CD4-positive, CD25-positive, alpha-beta regulatory T cell (primary cell): ENCODE results near the gene DDX28. TPM values are rescaled to one million over a fixed set of nuclear protein-coding genes. Genes with fewer than 3 reads are reported as not detected.

ENCODE experiments used
- ATAC-seq, 2 donors: fragments of 150-1000 bp; cut with Tn5 transposase; one replicate each; pipeline ENCODE4 v1.10.0; 2021; ENCODE audit warnings: low read depth in 2 of 2, moderate number of reproducible peaks in 2 of 2, moderate library complexity in 1 of 2
- DNase-seq, 3 donors: peaks; one replicate each; pipeline versions ENCODE4 v3.0.0 to v3.0.0-alpha.2; 2012 to 2022; ENCODE audit warnings: mixed read lengths in 1 of 3
- H3K27ac ChIP-seq: one replicate; pipeline ENCODE4 v1.7.0; 2013; ENCODE audit warnings: mild to moderate bottlenecking, low read length; ENCODE audit not compliant: insufficient read depth, poor library complexity, severe bottlenecking
- H3K27me3 ChIP-seq: one replicate; pipeline ENCODE4 v1.7.0; 2013; ENCODE audit warnings: low read length; ENCODE audit not compliant: control insufficient read depth, insufficient read depth
- H3K36me3 ChIP-seq: one replicate; pipeline ENCODE4 v1.7.0; 2013; ENCODE audit warnings: mild to moderate bottlenecking, low read length, moderate library complexity; ENCODE audit not compliant: control insufficient read depth, insufficient read depth
- H3K4me1 ChIP-seq: 2 replicates; pipeline ENCODE4 v1.7.0; 2013; ENCODE audit warnings: mild to moderate bottlenecking, low read length; ENCODE audit not compliant: insufficient read depth, control insufficient read depth, poor library complexity, severe bottlenecking
- H3K4me3 ChIP-seq: one replicate; pipeline ENCODE4 v1.7.0; 2013; ENCODE audit warnings: low read depth, mild to moderate bottlenecking, low read length, moderate library complexity
- H3K9me3 ChIP-seq, 2 experiments: 1 replicate in 1 of 2; 2 replicates in 1 of 2; pipeline ENCODE4 v1.7.0; 2013; ENCODE audit warnings: low read length in 2 of 2, mild to moderate bottlenecking in 1 of 2, moderate library complexity in 1 of 2; ENCODE audit not compliant: control insufficient read depth in 2 of 2
- H3K27ac Mint-ChIP-seq, 3 donors: one replicate each; pipeline ENCODE4 v1.8.0; 2020 to 2022; ENCODE audit warnings: mild to moderate bottlenecking in 3 of 3, mixed read lengths in 3 of 3, moderate library complexity in 2 of 3
- H3K27me3 Mint-ChIP-seq: one replicate; pipeline ENCODE4 v1.8.0; 2022; ENCODE audit warnings: mild to moderate bottlenecking, mixed read lengths
- H3K36me3 Mint-ChIP-seq: one replicate; pipeline ENCODE4 v1.8.0; 2020; ENCODE audit warnings: mixed read lengths
- H3K4me1 Mint-ChIP-seq, 4 donors: one replicate each; pipeline ENCODE4 v1.8.0; 2020 to 2022; ENCODE audit warnings: mixed read lengths in 4 of 4, mild to moderate bottlenecking in 1 of 4
- H3K4me3 Mint-ChIP-seq, 4 donors: one replicate each; pipeline ENCODE4 v1.8.0; 2020 to 2022; ENCODE audit warnings: mild to moderate bottlenecking in 4 of 4, mixed read lengths in 4 of 4, moderate library complexity in 3 of 4
- H3K9me3 Mint-ChIP-seq, 7 donors: one replicate each; pipeline ENCODE4 v1.8.0; 2020 to 2022; ENCODE audit warnings: mixed read lengths in 7 of 7, mild to moderate bottlenecking in 3 of 7, moderate library complexity in 2 of 7
- polyA plus RNA-seq, 4 donors: library from polyadenylated mRNA; unstranded; fragments of 300-500 nt; fragmentation: Illumina TruSeq; gene quantifications; one replicate each; pipeline ENCODE4 v1.2.3, GENCODE V29; 2021
- total RNA-seq: library from RNA; stranded (reverse); gene quantifications from one replicate; pipeline ENCODE4 v1.2.3, GENCODE V29; 2022

DDX28 gene
- total and polyA plus RNA-seq, 5 donors from 2014 or later, result 14.9 to 68.2 (median 60.7) TPM

DNA sequence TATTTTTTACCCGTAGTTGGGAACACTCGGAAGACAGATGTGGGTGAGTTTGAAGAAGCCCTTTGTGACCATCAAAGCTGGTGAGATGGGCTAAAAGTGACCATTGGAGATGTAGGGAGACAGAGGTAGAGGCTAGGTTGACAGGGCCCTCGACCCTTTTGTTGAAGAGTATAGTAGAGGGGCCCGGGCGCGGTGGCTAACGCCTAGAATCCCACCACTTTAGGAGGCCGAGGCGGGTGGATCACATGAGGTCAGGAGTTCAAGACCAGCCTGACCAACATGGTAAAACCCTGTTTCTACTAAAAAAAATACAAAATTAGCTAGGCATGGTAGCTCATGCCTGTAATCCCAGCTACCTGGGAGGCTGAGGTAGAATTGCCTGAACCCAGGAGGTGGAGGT, 45.9 kb upstream of the DDX28 start:
- Histone ChIP-seq H3K27ac (no peak overlapping the region), H3K36me3 (no peaks in the 10 kb centered on the region), H3K4me1 (peaks cover 55% of the 10 kb centered on the region), H3K27me3 (no peaks in the 10 kb centered on the region), H3K4me3 (no peak overlapping the region), H3K9me3 (no peaks in the 10 kb centered on the region)
- Mint-ChIP-seq H3K27ac (peak overlapping the region in 2 of 3 donors; percentile 71 to 89), H3K4me1 (peaks cover 14 to 83% (median 51%) of the 10 kb centered on the region in 4 donors), H3K4me3 (peak overlapping the region in 1 of 4 donors; percentile 45), H3K9me3 (peaks cover 0 to 1% (median 0%) of the 10 kb centered on the region in 7 donors), H3K27me3 (no peaks in the 10 kb centered on the region), H3K36me3 (peaks cover 14% of the 10 kb centered on the region)
- DNase-seq (no peak), ATAC-seq (no peak)

DNA sequence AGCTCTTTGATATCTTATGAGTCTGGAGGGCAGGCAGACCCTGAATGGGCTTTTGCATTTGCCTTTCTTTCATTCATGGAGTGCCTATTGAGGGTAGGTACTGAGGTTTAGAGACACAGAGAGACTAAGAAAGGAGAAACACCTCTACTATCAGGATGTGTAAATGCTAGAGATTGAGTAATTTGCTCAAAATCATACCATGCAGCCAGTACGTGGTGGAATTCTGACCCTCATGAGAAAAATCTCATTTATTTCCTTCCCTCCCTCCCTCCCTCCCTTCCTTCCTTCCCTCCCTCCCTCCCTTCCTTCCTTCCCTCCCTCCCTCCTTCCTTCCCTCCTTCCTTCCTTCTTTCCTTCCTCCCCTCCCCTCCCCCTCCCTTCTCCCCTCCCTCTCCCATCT, 43.7 kb upstream of the DDX28 start:
- Histone ChIP-seq H3K27ac (no peak overlapping the region), H3K36me3 (no peaks in the 10 kb centered on the region), H3K4me1 (peaks cover 56% of the 10 kb centered on the region), H3K27me3 (no peaks in the 10 kb centered on the region), H3K4me3 (no peak overlapping the region), H3K9me3 (no peaks in the 10 kb centered on the region)
- peak overlapping the region in 1 of 4 donors; percentile 36 for H3K4me3 Mint-ChIP-seq
- peaks cover 0 to 1% (median 0%) of the 10 kb centered on the region in 7 donors for H3K9me3 Mint-ChIP-seq
- peaks cover 8% of the 10 kb centered on the region for H3K36me3 Mint-ChIP-seq
- no peak for DNase-seq
- no peaks in the 10 kb centered on the region for H3K27me3 Mint-ChIP-seq
- peaks cover 14 to 83% (median 54%) of the 10 kb centered on the region in 4 donors for H3K4me1 Mint-ChIP-seq
- ATAC-seq, result no peak
- peak overlapping the region in 1 of 3 donors; percentile 90 for H3K27ac Mint-ChIP-seq

DNA sequence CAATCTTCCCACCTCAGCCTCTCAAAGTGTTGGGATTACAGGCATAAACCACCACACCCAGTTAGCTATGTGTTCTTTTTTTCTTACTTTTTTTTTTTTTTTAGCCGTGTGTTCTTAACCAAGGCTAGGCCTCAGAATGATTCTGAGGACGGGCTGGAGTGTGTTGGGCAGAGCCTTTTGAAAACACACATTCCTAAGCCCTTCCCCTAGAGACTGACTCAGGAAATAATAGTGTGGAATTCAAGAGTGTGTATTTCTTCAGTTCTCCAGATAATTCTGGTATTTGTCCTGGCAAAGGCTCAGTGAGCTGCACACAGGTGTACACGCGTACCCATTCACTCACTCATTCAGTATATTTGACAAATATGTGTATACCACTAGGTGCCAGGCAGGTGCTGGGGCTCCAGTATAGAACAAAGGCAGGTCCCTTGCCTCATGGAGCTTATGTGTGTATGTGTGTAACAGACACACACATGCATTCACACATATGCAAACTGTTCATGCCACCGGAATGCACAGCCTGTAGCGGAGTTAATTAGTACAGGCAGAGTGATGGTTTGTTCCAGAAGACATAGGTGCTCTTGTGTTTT, 42.8 kb upstream of the DDX28 start:
- H3K4me3 Mint-ChIP-seq, result peak overlapping the region in 1 of 4 donors; percentile 36
- DNase-seq (no peak), ATAC-seq (no peak)
- peaks cover 0 to 1% (median 0%) of the 10 kb centered on the region in 7 donors for H3K9me3 Mint-ChIP-seq
- peaks cover 2% of the 10 kb centered on the region for H3K36me3 ChIP-seq
- peaks cover 12% of the 10 kb centered on the region for H3K36me3 Mint-ChIP-seq
- peaks cover 9 to 82% (median 52%) of the 10 kb centered on the region in 4 donors for H3K4me1 Mint-ChIP-seq
- H3K9me3 ChIP-seq, result no peaks in the 10 kb centered on the region
- H3K27me3 Mint-ChIP-seq, result no peaks in the 10 kb centered on the region
- H3K27ac Mint-ChIP-seq, result peak overlapping the region; percentile 20 to 90 (median 51)
- H3K4me3 ChIP-seq, result no peak overlapping the region
- H3K27me3 ChIP-seq, result no peaks in the 10 kb centered on the region
- no peak overlapping the region for H3K27ac ChIP-seq
- H3K4me1 ChIP-seq, result peaks cover 46% of the 10 kb centered on the region

DNA sequence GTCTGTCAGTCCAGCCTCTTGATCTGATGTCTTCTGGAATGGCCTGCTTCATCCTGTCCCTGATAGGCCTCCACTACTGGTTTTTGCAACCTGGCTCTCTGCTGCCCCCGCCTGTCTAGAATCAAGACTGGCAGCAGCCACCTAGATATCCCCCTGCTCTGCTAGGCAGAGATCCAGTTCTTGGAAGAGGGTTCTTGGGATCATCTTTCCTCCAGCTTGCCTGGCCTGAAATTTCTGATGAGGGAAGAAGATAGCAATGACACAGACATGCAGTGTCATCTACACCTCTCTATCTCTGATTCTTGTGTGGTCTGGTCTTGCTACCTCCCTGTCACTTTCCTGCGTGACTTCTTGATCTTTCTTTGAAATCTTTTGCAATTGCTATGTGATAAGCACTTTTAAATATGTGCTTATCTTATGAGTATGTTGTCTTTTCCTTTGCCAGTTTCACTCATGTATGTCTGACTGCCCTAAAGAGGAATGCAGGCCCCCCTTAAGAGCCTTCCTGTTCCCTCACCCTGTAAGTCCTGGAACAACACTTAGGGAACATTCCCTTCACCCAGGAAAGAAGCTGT, 41.8 kb upstream of the DDX28 start:
- Mint-ChIP-seq H3K27ac (peak overlapping the region; percentile 6 to 90 (median 88)), H3K9me3 (peaks cover 0 to 1% (median 0%) of the 10 kb centered on the region in 7 donors), H3K27me3 (no peaks in the 10 kb centered on the region), H3K36me3 (peaks cover 16% of the 10 kb centered on the region), H3K4me3 (peak overlapping the region in 3 of 4 donors; percentile 40 to 69 (median 47)), H3K4me1 (peaks cover 2 to 77% (median 46%) of the 10 kb centered on the region in 4 donors)
- peaks cover 2% of the 10 kb centered on the region for H3K36me3 ChIP-seq
- peaks cover 37% of the 10 kb centered on the region for H3K4me1 ChIP-seq
- H3K27ac ChIP-seq, result peak overlapping the region; percentile 43
- no peaks in the 10 kb centered on the region for H3K9me3 ChIP-seq
- peak; percentile 56 to 80 (median 65) for DNase-seq
- no peak overlapping the region for H3K4me3 ChIP-seq
- ATAC-seq, result peak; percentile 77 to 83
- H3K27me3 ChIP-seq, result no peaks in the 10 kb centered on the region

DNA sequence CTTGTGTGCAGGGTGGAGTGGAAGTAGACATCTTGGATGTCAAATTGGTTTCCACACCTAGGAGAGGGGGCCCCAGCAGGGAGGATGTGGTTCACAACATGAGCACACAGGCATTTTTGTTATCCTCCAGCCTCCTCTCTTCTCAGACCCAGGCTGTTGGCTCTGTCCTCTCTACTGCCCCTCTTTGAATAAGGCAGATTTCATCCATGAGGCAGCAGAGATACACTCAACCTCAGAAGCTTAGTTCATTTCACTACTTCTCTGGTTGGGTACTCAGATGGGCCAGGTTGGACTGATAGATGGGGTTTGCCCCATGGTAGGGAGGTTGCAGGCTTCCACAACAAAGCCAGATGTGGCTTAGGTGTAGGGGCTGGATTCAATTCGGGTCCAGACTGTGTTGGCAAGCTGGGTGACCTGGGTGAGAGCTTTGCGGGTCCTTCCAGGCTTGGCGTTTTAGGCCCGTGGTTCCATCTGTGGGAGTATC, 39.9 kb upstream of the DDX28 start:
- Histone ChIP-seq H3K27ac (peak overlapping the region; percentile 45), H3K4me1 (peaks cover 31% of the 10 kb centered on the region), H3K9me3 (no peaks in the 10 kb centered on the region), H3K27me3 (no peaks in the 10 kb centered on the region), H3K4me3 (peak overlapping the region; percentile 2), H3K36me3 (peaks cover 2% of the 10 kb centered on the region)
- DNase-seq (peak in 2 of 3 donors; percentile 34 to 76), ATAC-seq (peak; percentile 64 to 67)
- Mint-ChIP-seq H3K36me3 (peaks cover 24% of the 10 kb centered on the region), H3K4me3 (peak overlapping the region in 3 of 4 donors; percentile 43 to 61 (median 60)), H3K4me1 (peaks cover 6 to 72% (median 46%) of the 10 kb centered on the region in 4 donors), H3K9me3 (peaks cover 0 to 1% (median 0%) of the 10 kb centered on the region in 7 donors), H3K27me3 (no peaks in the 10 kb centered on the region), H3K27ac (peak overlapping the region; percentile 83 to 90 (median 86))

DNA sequence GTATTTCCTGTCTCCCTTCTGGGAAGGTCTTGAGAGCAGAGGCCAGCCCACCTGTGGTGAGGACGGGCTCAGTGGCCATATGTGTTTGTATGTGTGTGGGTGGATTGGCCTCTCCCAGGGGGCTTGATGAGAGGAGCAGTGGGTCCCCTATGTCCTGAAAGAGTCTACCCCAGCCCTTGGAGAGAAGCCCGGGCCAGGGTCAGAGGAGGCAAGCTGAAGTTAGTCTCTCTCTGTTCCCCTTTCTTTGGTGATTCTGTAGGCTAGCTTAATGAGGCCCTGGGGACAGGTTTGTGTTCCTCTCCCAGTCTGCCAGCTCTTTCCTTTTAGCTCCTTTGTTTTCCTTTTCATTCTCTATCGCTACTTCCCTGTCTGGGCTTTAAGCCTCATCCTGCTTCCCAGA, 38.4 kb upstream of the DDX28 start:
- peaks cover 0 to 1% (median 0%) of the 10 kb centered on the region in 7 donors for H3K9me3 Mint-ChIP-seq
- peak overlapping the region; percentile 80 to 83 (median 80) for H3K27ac Mint-ChIP-seq
- Histone ChIP-seq H3K4me1 (peaks cover 31% of the 10 kb centered on the region), H3K36me3 (peaks cover 4% of the 10 kb centered on the region), H3K27me3 (no peaks in the 10 kb centered on the region), H3K4me3 (no peak overlapping the region), H3K27ac (no peak overlapping the region), H3K9me3 (no peaks in the 10 kb centered on the region)
- ATAC-seq (no peak), DNase-seq (no peak)
- peaks cover 23% of the 10 kb centered on the region for H3K36me3 Mint-ChIP-seq
- H3K4me1 Mint-ChIP-seq, result peaks cover 10 to 60% (median 40%) of the 10 kb centered on the region in 4 donors
- H3K4me3 Mint-ChIP-seq, result peak overlapping the region in 1 of 4 donors; percentile 26
- no peaks in the 10 kb centered on the region for H3K27me3 Mint-ChIP-seq

DNA sequence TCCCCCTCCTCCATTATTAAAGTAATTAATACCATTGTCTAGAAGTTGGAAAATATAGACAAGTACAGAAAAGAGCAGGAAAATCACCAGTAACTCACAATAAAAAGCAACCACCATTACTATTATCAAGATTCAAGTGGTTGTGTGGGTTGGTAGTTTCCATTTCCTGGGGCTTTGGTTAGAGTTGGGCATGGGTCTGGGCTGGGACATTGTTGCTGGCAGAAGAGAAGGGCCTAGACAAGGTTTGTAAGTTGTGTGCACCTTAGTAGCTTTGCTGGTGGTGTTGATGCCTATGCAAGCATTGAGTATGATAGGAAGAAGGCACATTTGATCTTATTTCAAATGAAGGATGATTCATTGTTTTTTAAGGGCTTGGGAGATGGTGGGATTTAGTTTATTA, 36.8 kb upstream of the DDX28 start:
- Histone ChIP-seq H3K4me3 (no peak overlapping the region), H3K36me3 (peaks cover 11% of the 10 kb centered on the region), H3K27me3 (no peaks in the 10 kb centered on the region), H3K9me3 (no peaks in the 10 kb centered on the region), H3K27ac (no peak overlapping the region), H3K4me1 (peaks cover 23% of the 10 kb centered on the region)
- DNase-seq, result no peak
- ATAC-seq, result no peak
- Mint-ChIP-seq H3K36me3 (peaks cover 32% of the 10 kb centered on the region), H3K27ac (peak overlapping the region; percentile 1 to 77 (median 61)), H3K27me3 (no peaks in the 10 kb centered on the region), H3K9me3 (no peaks in the 10 kb centered on the region), H3K4me3 (peak overlapping the region in 1 of 4 donors; percentile 54), H3K4me1 (peaks cover 10 to 48% (median 33%) of the 10 kb centered on the region in 4 donors)
